ENCODE results near the gene CFAP157.

The CFAP157 gene

DNA sequence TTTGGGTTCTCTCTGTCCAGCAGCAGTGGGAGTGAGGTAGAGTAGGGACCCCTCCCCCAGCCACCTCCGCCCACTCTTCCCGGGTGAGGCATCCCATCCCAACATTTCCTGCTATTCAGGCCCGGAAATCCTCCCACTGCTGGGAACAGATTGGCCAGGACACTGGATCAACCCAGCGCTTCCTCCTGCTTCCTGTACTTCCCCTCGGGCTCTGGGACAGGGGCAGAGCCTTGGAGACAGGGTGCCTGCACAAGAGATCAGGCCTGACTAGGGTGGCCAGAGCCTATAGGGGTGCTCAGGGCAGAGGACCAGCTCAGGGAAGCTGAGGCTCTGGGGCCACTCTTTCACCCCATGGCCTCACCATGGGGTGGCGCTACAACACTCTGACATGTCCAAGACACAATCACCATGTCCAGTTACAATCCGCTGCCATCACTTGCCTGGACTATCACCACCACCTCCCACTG lies 57.2 kb downstream of the CFAP157 start:
- H3K4me3 ChIP-seq (ENCODE audit: control insufficient read depth, low read depth, low read length) = no peak overlapping the region
- DNase-seq (ENCODE audit: low read depth) = no peak
- TF ChIP-seq, protein P1, sequence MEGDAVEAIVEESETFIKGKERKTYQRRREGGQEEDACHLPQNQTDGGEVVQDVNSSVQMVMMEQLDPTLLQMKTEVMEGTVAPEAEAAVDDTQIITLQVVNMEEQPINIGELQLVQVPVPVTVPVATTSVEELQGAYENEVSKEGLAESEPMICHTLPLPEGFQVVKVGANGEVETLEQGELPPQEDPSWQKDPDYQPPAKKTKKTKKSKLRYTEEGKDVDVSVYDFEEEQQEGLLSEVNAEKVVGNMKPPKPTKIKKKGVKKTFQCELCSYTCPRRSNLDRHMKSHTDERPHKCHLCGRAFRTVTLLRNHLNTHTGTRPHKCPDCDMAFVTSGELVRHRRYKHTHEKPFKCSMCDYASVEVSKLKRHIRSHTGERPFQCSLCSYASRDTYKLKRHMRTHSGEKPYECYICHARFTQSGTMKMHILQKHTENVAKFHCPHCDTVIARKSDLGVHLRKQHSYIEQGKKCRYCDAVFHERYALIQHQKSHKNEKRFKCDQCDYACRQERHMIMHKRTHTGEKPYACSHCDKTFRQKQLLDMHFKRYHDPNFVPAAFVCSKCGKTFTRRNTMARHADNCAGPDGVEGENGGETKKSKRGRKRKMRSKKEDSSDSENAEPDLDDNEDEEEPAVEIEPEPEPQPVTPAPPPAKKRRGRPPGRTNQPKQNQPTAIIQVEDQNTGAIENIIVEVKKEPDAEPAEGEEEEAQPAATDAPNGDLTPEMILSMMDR (IDR thresholded peaks at IDR 0.05; ENCODE audit: control insufficient read depth, insufficient read depth, low read depth, low read length, missing control alignments) = peak; percentile 18

DNA sequence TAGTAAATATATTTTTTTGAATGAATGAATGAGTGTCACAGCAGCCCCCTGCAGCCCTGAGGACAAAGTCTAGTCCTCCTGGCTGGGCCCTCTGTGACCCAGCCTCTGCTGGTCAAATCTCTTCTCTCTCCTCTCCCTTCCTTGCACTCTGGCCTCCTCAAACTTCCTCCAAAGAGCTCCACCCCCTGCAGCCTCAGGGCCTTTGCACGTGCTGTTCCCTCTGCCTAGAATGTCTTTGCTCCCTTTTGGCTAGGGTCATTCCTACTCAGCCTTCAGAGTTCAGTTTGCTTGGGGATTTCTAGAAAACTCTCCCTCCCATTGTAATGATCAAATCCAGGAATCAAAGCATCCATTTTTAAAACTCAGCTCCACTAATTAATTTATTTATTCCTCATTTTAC lies 58.6 kb downstream of the CFAP157 start:
- TF ChIP-seq, protein P1 (IDR thresholded peaks at IDR 0.05; ENCODE audit: control insufficient read depth, insufficient read depth, low read depth, low read length, missing control alignments) = no peak
- no peak for DNase-seq (ENCODE audit: low read depth)

More for the DNA sequence above, 58.6 kb downstream of the CFAP157 start:
- no peak overlapping the region for H3K4me3 ChIP-seq (ENCODE audit: control insufficient read depth, low read depth, low read length)
